Mucosa of descending colon (tissue), 3 donors: ENCODE data around the gene CNKSR1. TPM values are rescaled to one million over a fixed set of nuclear protein-coding genes. Genes with fewer than 3 reads are reported as not detected.
"Not testable (repeated sequence)": the region's sequence is repeated elsewhere in the genome, so short reads cannot be mapped to it uniquely, and the experiment has no call there.

Source experiments
- ATAC-seq: fragments of 200-7000 bp; cut with Tn5 transposase; one replicate; pipeline ENCODE4 v1.9.1; 2020; ENCODE audit warnings: mild to moderate bottlenecking, moderate library complexity
- DNase-seq, 3 donors: peaks; one replicate each; pipeline ENCODE4 v3.0.0-alpha.2; 2020
- H3K36me3 ChIP-seq: fragments of 200-600 bp; one replicate; pipeline ENCODE4 v1.8.0; 2021; ENCODE audit warnings: low read depth, mild to moderate bottlenecking
- H3K4me1 ChIP-seq: fragments of 200-600 bp; one replicate; pipeline ENCODE4 v1.8.0; 2021; ENCODE audit warnings: low read depth, mild to moderate bottlenecking
- H3K4me3 ChIP-seq: fragments of 200-600 bp; one replicate; pipeline ENCODE4 v1.8.0; 2021; ENCODE audit warnings: mild to moderate bottlenecking
- H3K9me3 ChIP-seq: fragments of 200-600 bp; one replicate; pipeline ENCODE4 v1.8.0; 2021; ENCODE audit warnings: mild to moderate bottlenecking
- intact Hi-C, 2 donors: fragments of 100-400 bp; cut with DNase I in 1 of 2; cut with micrococcal nuclease in 1 of 2; formaldehyde crosslinking; loops; one replicate each; pipeline versions ENCODE4 v1.11.0 to v1.11.1; 2022; cut with DNase I, micrococcal nuclease
- total RNA-seq, 3 donors: library from RNA; stranded (reverse); fragmentation: NEBNext Ultra II Directional in 2 of 3; extraction: Animal tissue kit (Norgen Biotek cat#: 25700) in 2 of 3; gene quantifications; one replicate each; pipeline versions ENCODE4 v1.2.1 to v1.2.4, GENCODE V29; 2021 to 2023
- TF ChIP-seq, protein P1 (sequence below): fragments of 200-600 bp; IDR thresholded peaks from one replicate; pipeline ENCODE4 v1.8.0; 2022; ENCODE audit warnings: antibody characterized with exemption, mild to moderate bottlenecking
- donor health status: DM: no; HTN: no; CAD: no; lungs with moderate emphysema.
- donor health status: DM: no; HTN: no; CAD: no.
- donor health status: DM: no; HTN: yes; CAD: no.

CNKSR1 gene
- total RNA-seq, 3 donors from 2014 or later: 19.6 to 65.7 (median 38.6) TPM

DNA sequence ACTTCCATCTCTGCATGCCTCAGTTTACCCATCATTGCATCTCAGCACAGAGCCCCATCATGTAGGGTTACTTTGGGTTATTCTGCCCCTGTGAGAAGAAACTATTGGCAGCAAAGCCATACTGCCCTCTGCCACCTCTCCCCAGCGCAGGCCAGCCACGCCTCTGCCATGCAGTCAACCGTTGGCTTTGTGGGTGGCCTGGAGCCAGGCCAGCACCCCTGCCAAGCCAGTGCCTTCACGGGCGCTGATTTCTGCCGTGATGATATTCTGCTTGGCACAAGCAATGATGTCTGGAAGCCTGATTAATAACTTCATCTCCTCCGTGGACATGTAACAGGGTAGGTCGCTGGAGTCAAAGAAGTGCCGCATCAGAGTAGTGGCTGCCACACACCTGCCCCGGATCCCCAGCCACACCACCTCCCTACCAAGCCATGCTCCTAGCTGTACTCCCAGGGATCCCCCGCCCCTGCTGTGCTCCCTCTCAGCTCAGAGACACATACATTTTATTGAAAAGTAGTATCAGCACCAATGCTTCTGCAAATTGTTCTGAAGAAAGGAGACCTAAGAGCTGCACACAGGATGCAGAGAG lies 41.7 kb downstream of the CNKSR1 start:
- DNase-seq (peak in 2 of 3 donors; percentile 38 to 69), ATAC-seq (peak; percentile 48)
- intact Hi-C loops: no loop called here
- Histone ChIP-seq H3K4me1 (peaks cover 4% of the 10 kb centered on the region), H3K4me3 (no peak overlapping the region), H3K9me3 (no peaks in the 10 kb centered on the region), H3K36me3 (no peaks in the 10 kb centered on the region)
- TF ChIP-seq, protein P1, sequence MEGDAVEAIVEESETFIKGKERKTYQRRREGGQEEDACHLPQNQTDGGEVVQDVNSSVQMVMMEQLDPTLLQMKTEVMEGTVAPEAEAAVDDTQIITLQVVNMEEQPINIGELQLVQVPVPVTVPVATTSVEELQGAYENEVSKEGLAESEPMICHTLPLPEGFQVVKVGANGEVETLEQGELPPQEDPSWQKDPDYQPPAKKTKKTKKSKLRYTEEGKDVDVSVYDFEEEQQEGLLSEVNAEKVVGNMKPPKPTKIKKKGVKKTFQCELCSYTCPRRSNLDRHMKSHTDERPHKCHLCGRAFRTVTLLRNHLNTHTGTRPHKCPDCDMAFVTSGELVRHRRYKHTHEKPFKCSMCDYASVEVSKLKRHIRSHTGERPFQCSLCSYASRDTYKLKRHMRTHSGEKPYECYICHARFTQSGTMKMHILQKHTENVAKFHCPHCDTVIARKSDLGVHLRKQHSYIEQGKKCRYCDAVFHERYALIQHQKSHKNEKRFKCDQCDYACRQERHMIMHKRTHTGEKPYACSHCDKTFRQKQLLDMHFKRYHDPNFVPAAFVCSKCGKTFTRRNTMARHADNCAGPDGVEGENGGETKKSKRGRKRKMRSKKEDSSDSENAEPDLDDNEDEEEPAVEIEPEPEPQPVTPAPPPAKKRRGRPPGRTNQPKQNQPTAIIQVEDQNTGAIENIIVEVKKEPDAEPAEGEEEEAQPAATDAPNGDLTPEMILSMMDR: no peak

DNA sequence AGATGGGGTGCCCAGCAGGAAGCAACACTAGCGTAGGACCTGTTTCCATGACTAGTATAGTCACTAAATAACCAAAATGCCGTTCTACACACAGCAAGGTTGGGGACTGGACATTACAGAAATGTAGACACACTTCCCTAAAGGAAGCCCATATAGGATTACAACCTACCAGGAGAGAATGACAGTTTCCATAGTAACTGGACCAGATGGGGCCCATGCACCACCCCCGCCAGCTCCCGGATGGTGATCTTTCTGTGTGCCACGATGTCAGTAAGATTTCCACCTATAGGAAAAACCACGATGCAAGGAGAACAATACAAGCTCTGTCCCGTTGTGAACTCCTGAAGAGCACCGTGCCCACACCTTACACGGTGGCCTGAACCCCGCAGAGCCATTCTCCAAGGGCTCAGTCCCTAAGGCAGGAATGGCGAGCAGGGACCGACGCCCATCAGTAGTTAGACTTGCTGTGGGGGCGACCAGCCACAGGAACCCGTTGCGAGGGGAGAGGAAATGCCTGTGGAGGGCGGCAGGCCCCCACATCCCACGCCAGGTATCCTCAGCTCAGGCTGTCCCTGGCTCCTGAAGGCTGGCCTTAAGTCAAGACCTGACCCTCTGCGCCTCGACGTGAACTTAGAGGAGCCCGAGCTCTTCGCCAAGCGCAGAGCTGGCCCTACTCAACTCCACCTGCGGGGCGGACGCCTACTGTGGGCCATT lies 43.1 kb downstream of the CNKSR1 start:
- peaks cover 10% of the 10 kb centered on the region for H3K4me1 ChIP-seq
- ATAC-seq (no peak), DNase-seq (no peak)
- intact Hi-C loops: no loop called here
- no peak overlapping the region for H3K4me3 ChIP-seq
- H3K36me3 ChIP-seq: no peaks in the 10 kb centered on the region
- no peaks in the 10 kb centered on the region for H3K9me3 ChIP-seq
- TF ChIP-seq, protein P1: no peak

DNA sequence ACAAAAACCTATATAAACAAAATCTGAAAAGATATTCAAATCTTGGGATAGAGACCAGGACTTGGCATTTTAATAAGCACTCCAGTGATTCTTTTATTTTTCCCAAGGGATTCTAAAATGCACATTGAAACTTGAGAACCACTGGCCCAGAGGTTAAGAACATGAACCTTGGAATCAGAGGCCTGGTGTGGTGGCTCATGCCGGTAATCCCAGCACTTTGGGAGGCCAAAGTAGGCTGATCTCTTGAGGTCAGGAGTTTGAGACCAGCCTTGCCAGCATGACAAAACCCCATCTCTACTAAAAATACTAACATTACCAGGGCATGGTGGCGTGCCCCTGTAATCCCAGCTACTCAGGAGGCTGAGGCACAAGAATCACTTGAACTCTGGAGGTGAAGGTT lies 43.8 kb downstream of the CNKSR1 start:
- intact Hi-C loops: no loop called here
- no peak for ATAC-seq

DNA sequence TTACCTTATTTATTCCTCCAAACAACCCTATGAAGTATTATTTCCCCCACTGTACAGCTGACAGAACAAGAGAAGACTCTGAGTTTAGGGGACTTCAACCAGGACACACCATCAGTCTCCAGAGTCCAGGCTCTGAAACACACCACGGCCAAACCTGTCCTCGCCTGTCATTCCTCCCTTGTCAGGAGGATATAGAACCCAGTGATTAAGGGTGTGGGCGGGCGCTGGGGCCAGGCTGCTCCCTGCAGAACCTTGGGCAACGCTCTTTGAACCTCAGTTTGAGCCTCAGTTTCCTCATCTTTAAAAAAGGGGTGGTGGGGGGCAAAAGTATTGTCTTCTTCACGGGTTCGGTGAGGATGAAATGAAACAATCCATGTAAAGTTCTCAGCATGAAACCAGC lies 47.3 kb downstream of the CNKSR1 start:
- H3K4me1 ChIP-seq: peaks cover 14% of the 10 kb centered on the region
- H3K9me3 ChIP-seq: no peaks in the 10 kb centered on the region
- TF ChIP-seq, protein P1: no peak
- DNase-seq: no peak
- intact Hi-C loops: no loop called here
- no peak overlapping the region for H3K4me3 ChIP-seq
- no peak for ATAC-seq
- no peaks in the 10 kb centered on the region for H3K36me3 ChIP-seq

More for the DNA sequence above, 43.8 kb downstream of the CNKSR1 start:
- TF ChIP-seq, protein P1: no peak
- no peaks in the 10 kb centered on the region for H3K9me3 ChIP-seq
- no peaks in the 10 kb centered on the region for H3K36me3 ChIP-seq
- no peak overlapping the region for H3K4me3 ChIP-seq
- no peak for DNase-seq
- H3K4me1 ChIP-seq: peaks cover 14% of the 10 kb centered on the region

DNA sequence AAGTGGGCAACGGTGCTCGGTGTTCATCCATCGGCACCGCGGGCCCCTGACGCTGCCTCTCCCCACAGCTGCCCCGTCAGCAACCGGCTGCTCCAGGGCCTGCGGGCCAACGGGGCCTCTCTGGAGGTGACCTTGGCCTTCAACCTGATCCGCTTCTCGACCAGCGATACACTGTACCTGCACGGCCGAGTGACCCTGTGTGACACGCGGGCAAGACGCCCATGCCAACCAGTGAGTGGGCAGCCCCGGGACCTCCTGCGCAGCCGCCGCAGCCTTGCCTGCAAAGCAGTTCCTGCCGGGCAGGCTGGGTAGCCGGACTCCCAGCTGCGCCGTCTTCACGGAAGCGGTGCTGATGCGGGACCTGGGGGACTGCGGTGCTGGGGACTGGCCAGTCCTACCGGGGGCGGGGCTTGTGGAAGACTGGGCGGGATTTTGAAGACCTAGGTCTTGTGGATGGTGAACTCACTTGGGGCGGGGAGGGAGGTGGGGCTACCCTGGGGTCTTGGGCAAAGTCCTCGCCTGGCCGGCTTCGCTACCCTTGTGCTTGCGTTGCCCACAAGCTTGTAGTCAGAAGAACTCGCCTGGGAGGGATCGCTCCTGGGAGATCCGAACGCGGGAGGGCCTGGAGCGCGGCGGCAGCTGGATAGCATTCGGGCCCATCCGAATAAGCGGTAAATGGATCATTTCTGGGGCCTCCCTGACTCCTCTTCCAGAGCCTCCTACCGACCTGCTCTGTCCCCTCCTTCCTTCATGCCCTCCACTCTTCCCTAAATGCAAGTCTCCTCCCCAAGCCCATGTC lies 47.9 kb downstream of the CNKSR1 start:
- Histone ChIP-seq H3K9me3 (no peaks in the 10 kb centered on the region), H3K36me3 (no peaks in the 10 kb centered on the region), H3K4me1 (peaks cover 14% of the 10 kb centered on the region), H3K4me3 (no peak overlapping the region)
- DNase-seq: peak; percentile 82 to 87 (median 82)
- TF ChIP-seq, protein P1: no peak
- intact Hi-C loops: no loop called here
- peak; percentile 83 for ATAC-seq

DNA sequence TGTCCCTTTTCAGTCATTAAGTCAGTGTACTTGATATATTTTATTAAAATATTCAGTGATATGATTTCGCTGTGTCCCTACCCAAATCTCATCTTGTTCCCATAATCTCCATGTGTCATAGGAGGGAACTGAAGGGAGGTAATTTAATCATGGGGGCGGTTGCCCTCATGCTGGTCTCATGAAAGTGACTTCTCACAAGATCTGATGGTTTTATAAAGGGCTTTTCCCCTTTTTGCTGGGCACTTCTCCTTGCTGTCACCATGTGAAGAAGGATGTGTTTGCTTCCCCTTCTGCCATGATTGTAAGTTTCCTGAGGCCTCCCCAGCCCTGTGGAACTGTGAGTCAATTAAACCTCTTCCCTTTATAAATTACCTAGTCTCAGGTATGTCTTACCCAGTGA lies 53.4 kb downstream of the CNKSR1 start:
- H3K9me3 ChIP-seq, H3K4me3 ChIP-seq, H3K4me1 ChIP-seq, H3K36me3 ChIP-seq, ATAC-seq, DNase-seq, intact Hi-C loops: not testable (repeated sequence)
